DOHH2 (cell line): ENCODE data around the gene VAC14.

ENCODE experiments used
- EZH2phosphoT487 ChIP-seq: fragments of 200-600 bp; sonication (generic); IDR thresholded peaks from 2 replicates; pipeline ENCODE4 v1.6.1; 2017; ENCODE audit warnings: borderline replicate concordance, mild to moderate bottlenecking, antibody characterized with exemption, low read length, moderate library complexity, mixed read lengths
- TF ChIP-seq, protein P1 (sequence below): fragments of 200-600 bp; sonication (generic); IDR thresholded peaks from one replicate; pipeline ENCODE4 v1.5.1; 2014; ENCODE audit warnings: antibody characterized with exemption, mild to moderate bottlenecking, low read depth, low read length; ENCODE audit not compliant: poor library complexity, severe bottlenecking

DNA sequence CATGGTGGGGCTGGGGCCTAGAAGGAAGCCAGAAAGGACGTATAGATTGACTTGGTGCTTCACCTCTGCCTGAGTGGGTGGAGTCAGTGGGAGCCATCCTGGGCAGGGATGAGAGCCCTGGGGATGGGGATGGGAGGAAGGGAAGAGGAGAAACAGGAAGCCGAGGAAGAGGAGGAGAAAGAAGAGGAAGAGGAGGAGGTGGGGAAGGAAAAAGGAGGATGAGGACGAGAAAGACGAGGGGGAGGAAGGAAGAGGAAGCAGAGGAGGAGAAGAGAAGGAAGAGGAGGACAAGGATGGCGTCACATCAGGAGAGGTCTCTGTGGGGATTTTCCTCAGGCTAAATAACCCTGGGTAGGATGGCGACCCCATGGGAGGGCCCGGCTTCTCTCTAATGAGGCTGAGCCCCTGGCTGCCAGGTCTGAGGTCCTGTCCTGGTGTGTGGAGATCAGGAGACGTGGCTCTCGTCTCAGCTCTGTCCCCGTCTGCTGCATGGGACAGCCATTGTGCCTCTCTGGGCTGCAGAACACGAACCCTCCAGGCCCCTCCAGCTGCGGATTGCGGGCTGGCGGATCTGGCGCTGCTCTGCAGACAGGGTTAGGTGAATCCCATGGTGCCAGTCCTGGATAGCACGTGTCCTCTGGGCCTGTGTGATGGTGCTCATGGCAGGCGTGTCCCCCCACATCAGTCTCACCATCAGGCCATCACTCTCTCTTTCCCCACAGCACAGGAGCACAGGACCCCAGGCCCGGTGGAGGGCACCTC is 79.6 kb downstream of the VAC14 start:
- TF ChIP-seq, protein P1, sequence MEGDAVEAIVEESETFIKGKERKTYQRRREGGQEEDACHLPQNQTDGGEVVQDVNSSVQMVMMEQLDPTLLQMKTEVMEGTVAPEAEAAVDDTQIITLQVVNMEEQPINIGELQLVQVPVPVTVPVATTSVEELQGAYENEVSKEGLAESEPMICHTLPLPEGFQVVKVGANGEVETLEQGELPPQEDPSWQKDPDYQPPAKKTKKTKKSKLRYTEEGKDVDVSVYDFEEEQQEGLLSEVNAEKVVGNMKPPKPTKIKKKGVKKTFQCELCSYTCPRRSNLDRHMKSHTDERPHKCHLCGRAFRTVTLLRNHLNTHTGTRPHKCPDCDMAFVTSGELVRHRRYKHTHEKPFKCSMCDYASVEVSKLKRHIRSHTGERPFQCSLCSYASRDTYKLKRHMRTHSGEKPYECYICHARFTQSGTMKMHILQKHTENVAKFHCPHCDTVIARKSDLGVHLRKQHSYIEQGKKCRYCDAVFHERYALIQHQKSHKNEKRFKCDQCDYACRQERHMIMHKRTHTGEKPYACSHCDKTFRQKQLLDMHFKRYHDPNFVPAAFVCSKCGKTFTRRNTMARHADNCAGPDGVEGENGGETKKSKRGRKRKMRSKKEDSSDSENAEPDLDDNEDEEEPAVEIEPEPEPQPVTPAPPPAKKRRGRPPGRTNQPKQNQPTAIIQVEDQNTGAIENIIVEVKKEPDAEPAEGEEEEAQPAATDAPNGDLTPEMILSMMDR = no peak
- TF ChIP-seq EZH2phosphoT487 = no peak
